ENCODE results near the gene KCNG2. TPM values are rescaled to one million over a fixed set of nuclear protein-coding genes. Genes with fewer than 3 reads are reported as not detected.

Gene KCNG2
- total RNA-seq, 3 donors from 2014 or later (not counting 1 experiment from before 2014, with no cell fraction given), result not detected

DNA sequence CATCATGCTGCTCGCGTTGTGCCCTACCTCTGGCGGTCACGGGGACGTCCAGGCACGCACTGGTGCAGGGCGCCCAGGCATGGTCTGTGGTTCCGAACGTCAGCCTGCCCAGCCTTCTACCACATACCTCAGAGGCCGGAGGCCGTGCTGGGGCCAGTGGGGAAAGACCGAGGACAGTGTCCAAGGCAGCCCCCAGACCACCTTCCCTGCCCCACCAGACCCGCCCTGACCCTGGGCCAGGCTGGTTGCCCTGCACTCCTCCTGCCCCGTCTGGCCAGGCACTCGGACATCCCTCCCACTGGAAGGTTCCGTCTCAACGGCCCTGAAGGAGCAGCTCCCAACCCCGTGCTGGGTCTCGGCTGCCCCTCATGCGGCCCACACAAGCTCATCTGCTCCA is 120.9 kb downstream of the KCNG2 start:
- WGBS (ENCODE audit: insufficient coverage), result 98% methylated on average over 20 of the region's 20 CpGs
- Histone ChIP-seq H3K27ac (ENCODE audit: low read length) (no peak overlapping the region), H3K36me3 (ENCODE audit: control insufficient read depth, insufficient read depth, low read length) (peaks cover 7% of the 10 kb centered on the region), H3K4me3 (ENCODE audit: low read length) (no peak overlapping the region), H3K27me3 (ENCODE audit: control insufficient read depth, insufficient read depth, low read length) (no peaks in the 10 kb centered on the region), H3K9me3 (ENCODE audit: control insufficient read depth, insufficient read depth, low read length) (peaks cover 8% of the 10 kb centered on the region), H3K4me1 (ENCODE audit: control insufficient read depth, insufficient read depth, low read length) (peaks cover 6% of the 10 kb centered on the region)
- DNase-seq, result peak in 1 of 2 donors; percentile 13
- Mint-ChIP-seq H3K27ac (no peak overlapping the region), H3K4me3 (no peak overlapping the region), H3K4me1 (peaks cover under 1 to 26% of the 10 kb centered on the region in 2 donors), H3K36me3 (no peaks in the 10 kb centered on the region), H3K27me3 (ENCODE audit: low read depth in 2 of 2) (no peaks in the 10 kb centered on the region), H3K9me3 (peaks cover 0 to 2% of the 10 kb centered on the region in 2 donors)
- TF ChIP-seq, protein P1, sequence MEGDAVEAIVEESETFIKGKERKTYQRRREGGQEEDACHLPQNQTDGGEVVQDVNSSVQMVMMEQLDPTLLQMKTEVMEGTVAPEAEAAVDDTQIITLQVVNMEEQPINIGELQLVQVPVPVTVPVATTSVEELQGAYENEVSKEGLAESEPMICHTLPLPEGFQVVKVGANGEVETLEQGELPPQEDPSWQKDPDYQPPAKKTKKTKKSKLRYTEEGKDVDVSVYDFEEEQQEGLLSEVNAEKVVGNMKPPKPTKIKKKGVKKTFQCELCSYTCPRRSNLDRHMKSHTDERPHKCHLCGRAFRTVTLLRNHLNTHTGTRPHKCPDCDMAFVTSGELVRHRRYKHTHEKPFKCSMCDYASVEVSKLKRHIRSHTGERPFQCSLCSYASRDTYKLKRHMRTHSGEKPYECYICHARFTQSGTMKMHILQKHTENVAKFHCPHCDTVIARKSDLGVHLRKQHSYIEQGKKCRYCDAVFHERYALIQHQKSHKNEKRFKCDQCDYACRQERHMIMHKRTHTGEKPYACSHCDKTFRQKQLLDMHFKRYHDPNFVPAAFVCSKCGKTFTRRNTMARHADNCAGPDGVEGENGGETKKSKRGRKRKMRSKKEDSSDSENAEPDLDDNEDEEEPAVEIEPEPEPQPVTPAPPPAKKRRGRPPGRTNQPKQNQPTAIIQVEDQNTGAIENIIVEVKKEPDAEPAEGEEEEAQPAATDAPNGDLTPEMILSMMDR (IDR thresholded peaks at IDR 0.05), result no peak
- intact Hi-C loops (cut with micrococcal nuclease), result no loop called here
- ATAC-seq, result no peak

DNA sequence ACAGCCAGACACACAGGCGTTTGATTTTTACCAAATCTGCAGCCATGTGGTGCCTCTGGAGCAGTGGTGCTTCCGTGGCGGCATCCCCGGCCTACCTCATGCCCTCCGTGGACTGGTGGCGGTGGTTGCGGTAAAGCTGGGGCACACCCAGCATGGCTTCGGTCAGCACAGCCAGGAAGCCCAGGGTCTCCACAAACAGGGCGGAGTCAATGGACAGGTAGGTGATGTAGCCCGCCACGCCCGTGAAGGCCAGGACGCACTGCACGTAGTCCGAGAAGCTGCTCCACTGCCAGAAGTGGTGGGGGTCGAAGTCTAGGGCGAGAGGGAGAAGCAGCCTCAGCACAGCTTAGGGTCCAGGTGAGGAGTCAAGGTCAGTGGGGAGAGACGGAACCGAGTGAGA is 121.4 kb downstream of the KCNG2 start:
- H3K36me3 ChIP-seq (ENCODE audit: control insufficient read depth, insufficient read depth, low read length), result peaks cover 7% of the 10 kb centered on the region
- 95% methylated on average over 19 of the region's 19 CpGs for WGBS (ENCODE audit: insufficient coverage)
- Mint-ChIP-seq H3K27ac (no peak overlapping the region), H3K4me3 (no peak overlapping the region), H3K4me1 (peaks cover 0 to 24% of the 10 kb centered on the region in 2 donors), H3K9me3 (peaks cover 0 to 2% of the 10 kb centered on the region in 2 donors), H3K36me3 (no peaks in the 10 kb centered on the region), H3K27me3 (ENCODE audit: low read depth in 2 of 2) (no peaks in the 10 kb centered on the region)
- TF ChIP-seq, protein P1 (IDR thresholded peaks at IDR 0.05), result no peak
- no peak for ATAC-seq
- no peak for DNase-seq
- intact Hi-C loops (cut with micrococcal nuclease), result no loop called here
- no peak overlapping the region for H3K27ac ChIP-seq (ENCODE audit: low read length)
- H3K4me1 ChIP-seq (ENCODE audit: control insufficient read depth, insufficient read depth, low read length), result peaks cover 5% of the 10 kb centered on the region
- peaks cover 8% of the 10 kb centered on the region for H3K9me3 ChIP-seq (ENCODE audit: control insufficient read depth, insufficient read depth, low read length)
- H3K4me3 ChIP-seq (ENCODE audit: low read length), result no peak overlapping the region
- no peaks in the 10 kb centered on the region for H3K27me3 ChIP-seq (ENCODE audit: control insufficient read depth, insufficient read depth, low read length)

DNA sequence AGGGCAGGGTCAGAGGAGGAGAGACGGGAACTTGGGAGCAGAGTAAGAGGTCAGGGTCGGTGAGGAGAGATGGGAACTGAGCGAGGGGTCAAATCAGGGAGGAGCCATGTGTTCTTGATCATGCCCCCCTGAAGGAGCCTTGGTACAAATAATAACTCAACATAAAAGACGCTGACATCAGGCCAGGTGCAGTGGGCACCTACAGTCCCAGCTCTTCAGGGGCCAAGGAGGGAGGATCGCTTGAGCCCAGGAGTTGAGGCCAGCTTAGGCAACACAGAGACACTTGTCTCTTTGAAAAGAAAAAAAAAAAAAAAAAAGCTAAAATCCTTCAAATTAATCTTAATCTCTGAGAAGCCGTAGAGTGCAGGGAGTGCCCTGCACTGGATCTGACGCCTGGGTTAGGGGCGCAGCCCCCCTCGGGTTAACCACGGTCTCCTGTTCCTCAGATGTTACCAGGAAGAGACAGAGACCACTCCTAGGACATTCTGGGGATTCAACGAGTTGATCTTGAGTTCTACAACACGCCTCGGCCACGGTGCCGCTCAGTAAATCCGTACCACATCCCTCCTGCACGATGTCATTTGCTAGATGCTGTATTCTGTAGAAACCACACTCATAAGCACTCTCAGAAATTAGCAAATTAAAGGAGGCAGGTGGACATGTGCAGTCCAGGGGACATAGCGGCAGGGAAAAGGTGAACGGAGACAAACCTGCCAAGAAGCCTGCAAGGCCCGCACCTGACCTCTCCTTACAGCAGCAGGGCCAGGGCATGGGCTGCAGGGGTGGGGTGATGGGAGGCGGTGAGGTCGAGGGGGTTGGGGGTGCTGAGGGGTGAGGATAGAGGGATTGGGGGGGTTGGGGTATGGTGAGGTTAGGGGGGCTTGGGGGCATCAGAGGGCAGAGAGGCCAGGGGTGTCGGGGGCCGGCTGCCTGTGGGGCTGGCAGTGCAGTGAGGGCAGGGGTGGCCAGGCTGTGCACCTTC is 124.5 kb downstream of the KCNG2 start:
- Histone ChIP-seq H3K4me3 (ENCODE audit: low read length) (no peak overlapping the region), H3K9me3 (ENCODE audit: control insufficient read depth, insufficient read depth, low read length) (peaks cover under 1% of the 10 kb centered on the region), H3K36me3 (ENCODE audit: control insufficient read depth, insufficient read depth, low read length) (no peaks in the 10 kb centered on the region), H3K27ac (ENCODE audit: low read length) (no peak overlapping the region), H3K4me1 (ENCODE audit: control insufficient read depth, insufficient read depth, low read length) (no peaks in the 10 kb centered on the region), H3K27me3 (ENCODE audit: control insufficient read depth, insufficient read depth, low read length) (no peaks in the 10 kb centered on the region)
- Mint-ChIP-seq H3K27me3 (ENCODE audit: low read depth in 2 of 2) (no peaks in the 10 kb centered on the region), H3K9me3 (no peaks in the 10 kb centered on the region), H3K27ac (peak overlapping the region in 1 of 2 donors; percentile 12), H3K36me3 (no peaks in the 10 kb centered on the region), H3K4me3 (no peak overlapping the region), H3K4me1 (peaks cover 0 to 14% of the 10 kb centered on the region in 2 donors)
- intact Hi-C loops (cut with micrococcal nuclease), result no loop called here
- TF ChIP-seq, protein P1 (IDR thresholded peaks at IDR 0.05), result no peak
- ATAC-seq (no peak), DNase-seq (peak in 1 of 2 donors; percentile 11)
- 96% methylated on average over 23 of the region's 24 CpGs for WGBS (ENCODE audit: insufficient coverage)

Data from natural killer cell (primary cell).